ENCODE measurements around the gene ACR. TPM values are rescaled to one million over a fixed set of nuclear protein-coding genes. Genes with fewer than 3 reads are reported as not detected.
A peak's percentile ranks its signal among the peaks of the same experiment; 100 is the strongest.
"Not testable (repeated sequence)": the region's sequence is repeated elsewhere in the genome, so short reads cannot be mapped to it uniquely, and the experiment has no call there.

ACR gene
- total and polyA plus RNA-seq, 5 donors = 0.38 to 1.2 (median 0.54) TPM

DNA sequence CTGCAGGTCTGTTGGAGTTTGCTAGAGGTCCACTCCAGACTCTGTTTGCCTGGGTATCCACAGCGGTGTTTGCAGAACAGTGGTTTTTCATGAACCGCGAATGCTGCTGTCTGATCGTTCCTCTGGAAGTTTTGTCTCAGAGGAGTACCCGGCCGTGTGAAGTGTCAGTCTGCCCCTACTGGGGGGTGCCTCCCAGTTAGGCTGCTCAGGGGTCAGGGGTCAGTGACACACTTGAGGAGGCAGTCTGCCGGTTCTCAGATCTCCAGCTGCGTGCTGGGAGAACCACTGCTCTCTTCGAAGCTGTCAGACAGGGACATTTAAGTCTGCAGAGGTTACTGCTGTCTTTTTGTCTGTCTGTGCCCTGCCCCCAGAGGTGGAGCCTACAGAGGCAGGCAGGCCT lies 18.4 kb downstream of the ACR start:
- H3K9me3 ChIP-seq (ENCODE audit: control insufficient read depth, low read length); H3K4me3 ChIP-seq (ENCODE audit: low read length); DNase-seq; intact Hi-C loops (cut with DNase I); H3K4me1 ChIP-seq (ENCODE audit: control insufficient read depth, insufficient read depth, low read length); ATAC-seq; H3K27ac ChIP-seq (ENCODE audit: low read length); H3K27me3 ChIP-seq (ENCODE audit: control insufficient read depth, insufficient read depth): not testable (repeated sequence)
- WGBS = 26% methylated on average over 9 of the region's 9 CpGs

GRCh38 chr22:50756949-50757491 lies 19.0 kb downstream of the ACR start:
- WGBS = 14% methylated on average over 24 of the region's 24 CpGs
- H3K4me3 ChIP-seq (ENCODE audit: low read length) = peak overlapping the region; percentile 46
- DNase-seq = peak in 2 of 3 donors; percentile 74 to 76
- H3K4me1 ChIP-seq (ENCODE audit: control insufficient read depth, insufficient read depth, low read length); intact Hi-C loops (cut with DNase I); H3K27me3 ChIP-seq (ENCODE audit: control insufficient read depth, insufficient read depth); H3K9me3 ChIP-seq (ENCODE audit: control insufficient read depth, low read length); H3K27ac ChIP-seq (ENCODE audit: low read length): not testable (repeated sequence)
- peak in 1 of 2 donors; percentile 35 for ATAC-seq

DNA sequence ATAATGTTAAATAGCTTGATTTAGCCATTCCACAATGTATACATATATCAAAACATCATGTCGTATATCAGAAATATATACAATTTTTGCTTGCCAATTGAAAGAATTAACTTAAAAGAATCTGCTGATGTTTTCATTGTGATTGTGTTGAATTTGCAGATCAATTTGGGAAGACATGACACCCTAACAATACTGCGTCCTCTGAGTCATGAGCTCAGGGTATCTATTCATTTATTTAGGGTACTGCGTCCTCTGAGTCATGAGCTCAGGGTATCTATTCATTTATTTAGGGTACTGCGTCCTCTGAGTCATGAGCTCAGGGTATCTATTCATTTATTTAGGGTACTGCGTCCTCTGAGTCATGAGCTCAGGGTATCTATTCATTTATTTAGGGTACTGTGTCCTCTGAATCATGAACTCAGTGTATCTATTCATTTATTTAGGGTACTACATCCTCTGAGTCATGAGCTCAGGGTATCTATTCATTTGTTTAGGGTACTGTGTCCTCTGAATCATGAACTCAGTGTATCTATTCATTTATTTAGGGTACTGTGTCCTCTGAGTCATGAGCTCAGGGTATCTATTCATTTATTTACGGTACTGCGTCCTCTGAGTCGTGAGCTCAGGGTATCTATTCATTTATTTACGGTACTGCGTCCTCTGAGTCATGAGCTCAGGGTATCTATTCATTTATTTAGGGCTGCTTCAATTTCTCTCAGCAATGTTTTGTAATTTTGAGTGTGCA lies 21.8 kb downstream of the ACR start:
- ATAC-seq; H3K27me3 ChIP-seq (ENCODE audit: control insufficient read depth, insufficient read depth); H3K27ac ChIP-seq (ENCODE audit: low read length); H3K9me3 ChIP-seq (ENCODE audit: control insufficient read depth, low read length); DNase-seq; H3K4me1 ChIP-seq (ENCODE audit: control insufficient read depth, insufficient read depth, low read length); intact Hi-C loops (cut with DNase I); H3K4me3 ChIP-seq (ENCODE audit: low read length): not testable (repeated sequence)
- 60% methylated on average over 9 of the region's 10 CpGs for WGBS

DNA sequence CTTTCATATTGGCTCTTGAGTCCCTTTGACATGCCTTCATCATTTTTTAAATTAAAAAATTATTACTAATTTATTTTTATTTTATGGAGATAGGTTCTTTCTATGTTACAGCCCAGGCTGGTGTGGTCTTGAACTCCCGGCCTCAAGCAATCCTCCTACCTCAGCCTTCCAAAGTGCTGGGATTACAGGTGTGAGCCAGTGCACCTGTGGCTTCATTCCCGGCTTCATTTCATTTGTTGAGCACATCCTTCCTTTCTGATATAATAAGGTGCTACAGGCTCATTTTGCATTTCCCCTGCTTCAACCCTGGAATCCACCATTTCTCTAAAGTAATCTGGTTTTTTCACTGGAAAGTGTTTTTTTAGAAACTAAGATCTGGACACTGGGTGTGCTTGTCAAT lies 23.8 kb downstream of the ACR start:
- H3K4me1 ChIP-seq (ENCODE audit: control insufficient read depth, insufficient read depth, low read length); intact Hi-C loops (cut with DNase I); H3K27ac ChIP-seq (ENCODE audit: low read length); H3K4me3 ChIP-seq (ENCODE audit: low read length); ATAC-seq; DNase-seq; H3K9me3 ChIP-seq (ENCODE audit: control insufficient read depth, low read length); H3K27me3 ChIP-seq (ENCODE audit: control insufficient read depth, insufficient read depth): not testable (repeated sequence)
- 92% methylated on average over 2 of the region's 2 CpGs for WGBS

DNA sequence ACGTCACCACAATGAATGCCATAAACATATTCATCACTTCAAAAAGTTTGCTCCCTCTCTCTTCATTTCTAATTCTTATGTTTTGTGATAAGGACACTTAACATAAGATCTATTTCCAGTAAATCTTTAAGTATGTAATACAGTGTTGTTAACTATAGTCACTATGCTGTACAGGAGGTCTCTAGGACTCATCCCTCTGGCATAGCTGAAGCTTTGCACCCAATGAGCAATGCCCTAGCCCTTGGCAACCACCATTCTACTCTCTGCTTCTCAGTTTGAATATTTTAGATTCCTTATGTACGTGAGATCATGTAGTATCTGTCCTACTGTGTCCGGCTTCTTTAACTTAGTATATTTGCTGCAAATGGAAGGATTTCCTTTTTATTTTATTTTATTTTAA lies 26.3 kb downstream of the ACR start:
- intact Hi-C loops (cut with DNase I); H3K4me1 ChIP-seq (ENCODE audit: control insufficient read depth, insufficient read depth, low read length); H3K27me3 ChIP-seq (ENCODE audit: control insufficient read depth, insufficient read depth); H3K27ac ChIP-seq (ENCODE audit: low read length); DNase-seq; H3K4me3 ChIP-seq (ENCODE audit: low read length); H3K9me3 ChIP-seq (ENCODE audit: control insufficient read depth, low read length): not testable (repeated sequence)
- ATAC-seq = peak in 1 of 2 donors; percentile 31
- 69% methylated on average over 3 of the region's 3 CpGs for WGBS

DNA sequence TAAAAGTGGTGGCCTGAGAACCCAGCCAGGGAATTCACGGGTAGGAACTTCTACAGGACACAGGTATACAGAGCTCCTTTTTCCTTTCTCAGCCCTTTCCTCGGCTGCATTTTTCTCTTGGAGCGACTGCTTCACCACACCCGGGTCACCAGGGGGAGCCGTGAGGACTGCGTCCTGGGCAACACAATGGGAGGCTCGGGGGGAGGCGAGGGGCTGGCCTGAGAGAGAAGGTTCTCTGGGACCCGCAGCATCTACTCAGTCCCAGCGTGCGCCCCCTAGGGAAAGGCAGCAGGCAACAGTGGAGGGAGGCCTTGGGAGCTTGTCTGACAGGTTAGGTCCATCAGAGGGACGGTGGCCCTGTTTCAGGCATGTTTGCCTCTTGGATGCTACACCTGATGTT lies 37.1 kb downstream of the ACR start:
- WGBS = 29% methylated on average over 12 of the region's 12 CpGs
- ATAC-seq (peak; percentile 56 to 67), DNase-seq (peak; percentile 38 to 63 (median 60))
- H3K27ac ChIP-seq (ENCODE audit: low read length); H3K9me3 ChIP-seq (ENCODE audit: control insufficient read depth, low read length); H3K4me1 ChIP-seq (ENCODE audit: control insufficient read depth, insufficient read depth, low read length); intact Hi-C loops (cut with DNase I); H3K4me3 ChIP-seq (ENCODE audit: low read length); H3K27me3 ChIP-seq (ENCODE audit: control insufficient read depth, insufficient read depth): not testable (repeated sequence)

- H3K27ac ChIP-seq (ENCODE audit: low read length); ATAC-seq; H3K27me3 ChIP-seq (ENCODE audit: control insufficient read depth, insufficient read depth); H3K9me3 ChIP-seq (ENCODE audit: control insufficient read depth, low read length); H3K4me3 ChIP-seq (ENCODE audit: low read length); DNase-seq; intact Hi-C loops (cut with DNase I); H3K4me1 ChIP-seq (ENCODE audit: control insufficient read depth, insufficient read depth, low read length): not testable (repeated sequence)
- 93% methylated on average over 5 of the region's 5 CpGs for WGBS
Observed at GRCh38 chr22:50777631-50778030, 39.6 kb downstream of the ACR start.

DNA sequence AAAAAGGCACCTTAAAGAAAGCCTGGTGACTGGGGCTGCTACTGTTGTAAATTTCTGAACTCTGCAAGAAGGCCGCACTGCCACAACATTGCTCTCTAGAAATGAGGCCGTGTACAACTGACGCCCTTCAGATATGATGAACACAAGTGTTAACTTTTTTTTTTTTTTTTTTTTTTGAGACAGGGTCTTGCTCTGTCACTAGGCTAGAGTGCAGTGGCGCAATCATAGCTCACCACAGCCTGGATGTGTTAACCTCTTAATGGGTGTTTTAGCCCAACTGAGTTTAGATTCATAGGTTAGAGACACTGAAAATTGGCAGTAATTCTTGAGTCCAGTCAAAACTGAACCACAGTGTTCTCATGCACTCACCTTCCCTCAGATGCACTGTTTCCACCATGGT lies 42.2 kb downstream of the ACR start:
- intact Hi-C loops (cut with DNase I); ATAC-seq; DNase-seq: not testable (repeated sequence)

DNA sequence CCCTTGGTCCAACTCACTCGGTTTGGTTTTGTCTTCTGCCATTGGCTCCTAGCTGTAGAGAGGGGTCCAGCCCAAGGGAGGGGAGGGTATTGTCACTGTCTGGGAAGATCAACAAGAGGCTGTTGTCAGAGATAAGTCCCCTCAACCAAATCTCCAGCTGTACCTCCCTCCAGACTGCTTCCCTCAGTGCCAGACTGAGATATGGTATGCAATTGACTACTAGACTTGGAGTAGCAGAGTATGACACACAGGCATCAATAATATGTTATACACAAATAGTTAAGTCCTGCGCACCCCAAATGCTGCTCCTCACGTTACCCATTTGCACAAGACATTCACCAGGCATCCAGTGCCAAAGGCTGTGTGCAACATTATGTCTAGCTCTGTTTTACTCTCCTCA lies 44.2 kb downstream of the ACR start:
- ATAC-seq; H3K9me3 ChIP-seq (ENCODE audit: control insufficient read depth, low read length); H3K4me1 ChIP-seq (ENCODE audit: control insufficient read depth, insufficient read depth, low read length); DNase-seq; intact Hi-C loops (cut with DNase I); H3K27me3 ChIP-seq (ENCODE audit: control insufficient read depth, insufficient read depth); H3K27ac ChIP-seq (ENCODE audit: low read length); H3K4me3 ChIP-seq (ENCODE audit: low read length): not testable (repeated sequence)
- WGBS = 86% methylated on average over 2 of the region's 3 CpGs

More for the DNA sequence above, 42.2 kb downstream of the ACR start:
- H3K27me3 ChIP-seq (ENCODE audit: control insufficient read depth, insufficient read depth); H3K4me3 ChIP-seq (ENCODE audit: low read length); H3K27ac ChIP-seq (ENCODE audit: low read length); H3K4me1 ChIP-seq (ENCODE audit: control insufficient read depth, insufficient read depth, low read length); H3K9me3 ChIP-seq (ENCODE audit: control insufficient read depth, low read length): not testable (repeated sequence)
- WGBS = 85% methylated on average over 4 of the region's 4 CpGs

GRCh38 chr22:50783033-50783879 lies 45.3 kb downstream of the ACR start, which contains the start of gene RABL2B:
Gene RABL2B, minus strand, starts transcription at chr22:50783636. Its CDS starts 1,342 bp downstream, at chr22:50782294.
- H3K27me3 ChIP-seq (ENCODE audit: control insufficient read depth, insufficient read depth); H3K4me1 ChIP-seq (ENCODE audit: control insufficient read depth, insufficient read depth, low read length); H3K27ac ChIP-seq (ENCODE audit: low read length); intact Hi-C loops (cut with DNase I); H3K9me3 ChIP-seq (ENCODE audit: control insufficient read depth, low read length): not testable (repeated sequence)
- ATAC-seq = peak; percentile 98
- under 1% methylated on average over 60 of the region's 77 CpGs for WGBS
- peak; percentile 90 to 97 (median 96) for DNase-seq
- peak within 1 kb of the TSS; percentile 41 for H3K4me3 ChIP-seq (ENCODE audit: low read length)

GRCh38 chr22:50783880-50784276 lies 45.9 kb downstream of the ACR start:
- intact Hi-C loops (cut with DNase I); H3K27ac ChIP-seq (ENCODE audit: low read length): not testable (repeated sequence)
- peak; percentile 14 to 44 for ATAC-seq

More at GRCh38 chr22:50783880-50784276, 45.9 kb downstream of the ACR start:
- peak in 2 of 3 donors; percentile 33 to 35 for DNase-seq
- WGBS = under 1% methylated on average over 10 of the region's 16 CpGs
- H3K4me1 ChIP-seq (ENCODE audit: control insufficient read depth, insufficient read depth, low read length); H3K9me3 ChIP-seq (ENCODE audit: control insufficient read depth, low read length); H3K27me3 ChIP-seq (ENCODE audit: control insufficient read depth, insufficient read depth): not testable (repeated sequence)
- peak overlapping the region; percentile 41 for H3K4me3 ChIP-seq (ENCODE audit: low read length)
